Fibroblast of skin of abdomen (primary cell): ENCODE measurements around the gene CD200R1.
"Not testable (repeated sequence)": the region's sequence is repeated elsewhere in the genome, so short reads cannot be mapped to it uniquely, and the experiment has no call there.

ENCODE experiments used
- DNase-seq: peaks from one replicate; pipeline ENCODE4 v3.0.0-alpha.2; 2013

Gene CD200R1

GRCh38 chr3:112974178-112974517 lies 755 bp downstream of the CD200R1 start:
- no peak for DNase-seq

DNA sequence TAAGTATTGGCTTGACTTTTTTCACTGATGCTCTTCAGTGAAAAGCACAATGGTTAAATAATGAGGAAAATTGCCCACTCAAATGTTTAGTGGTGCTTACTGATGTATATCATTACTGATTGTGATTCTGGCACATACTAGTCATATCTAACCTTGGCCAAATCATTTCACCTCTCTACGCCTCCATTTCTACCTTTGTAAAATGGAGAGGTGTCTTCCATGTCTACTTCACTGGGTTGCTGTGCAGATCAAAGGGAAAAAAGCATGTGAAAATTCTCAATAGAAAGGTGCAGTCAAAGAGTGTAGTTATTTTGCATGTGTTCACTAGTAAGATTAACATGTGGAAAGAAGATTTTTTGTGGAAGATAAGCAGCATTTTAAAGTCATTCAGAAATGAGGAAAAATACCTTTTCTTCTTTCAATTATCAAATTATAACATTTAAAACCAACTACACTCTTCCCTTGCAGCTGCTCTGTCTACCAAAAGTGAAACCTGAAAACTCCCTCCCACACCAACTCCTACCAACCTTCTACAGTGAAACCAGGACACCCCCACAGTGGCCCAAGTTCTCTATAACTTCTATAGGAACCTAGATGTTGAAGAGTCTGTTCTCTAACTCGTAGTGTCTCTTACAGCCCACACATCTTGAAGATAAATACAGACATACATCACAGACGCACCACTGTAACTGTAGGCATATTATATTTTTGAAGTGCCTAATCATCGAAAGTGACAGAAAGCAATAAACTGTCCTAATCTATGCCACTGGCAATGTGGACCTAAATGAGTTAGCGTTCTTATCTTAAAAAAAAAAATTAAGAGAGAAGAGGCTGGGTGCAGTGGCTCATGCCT lies 1.4 kb downstream of the CD200R1 start:
- DNase-seq, result no peak

GRCh38 chr3:112972158-112972557 lies 2.7 kb downstream of the CD200R1 start:
- DNase-seq, result no peak

DNA sequence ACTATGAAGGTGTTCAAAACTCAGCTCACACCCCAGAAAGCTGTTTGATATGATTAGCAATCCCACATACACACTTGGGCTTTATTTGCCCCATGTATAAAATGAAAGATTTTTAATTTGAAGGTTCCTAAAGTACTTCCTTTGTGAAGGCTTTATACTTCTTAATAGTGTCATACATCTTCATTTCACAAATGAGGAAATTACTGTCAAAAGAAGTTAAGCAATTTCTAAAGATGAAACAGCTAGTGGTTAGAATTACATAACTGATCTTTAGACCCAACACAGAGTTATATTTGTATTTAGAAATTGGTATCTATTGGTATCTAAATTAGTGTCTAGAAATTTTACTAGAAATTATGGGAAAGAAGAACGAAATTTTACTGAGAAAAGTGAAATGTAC lies 7.1 kb downstream of the CD200R1 start:
- DNase-seq, result no peak

- no peak for DNase-seq
Observed at GRCh38 chr3:112967425-112967824, 7.5 kb downstream of the CD200R1 start.

DNA sequence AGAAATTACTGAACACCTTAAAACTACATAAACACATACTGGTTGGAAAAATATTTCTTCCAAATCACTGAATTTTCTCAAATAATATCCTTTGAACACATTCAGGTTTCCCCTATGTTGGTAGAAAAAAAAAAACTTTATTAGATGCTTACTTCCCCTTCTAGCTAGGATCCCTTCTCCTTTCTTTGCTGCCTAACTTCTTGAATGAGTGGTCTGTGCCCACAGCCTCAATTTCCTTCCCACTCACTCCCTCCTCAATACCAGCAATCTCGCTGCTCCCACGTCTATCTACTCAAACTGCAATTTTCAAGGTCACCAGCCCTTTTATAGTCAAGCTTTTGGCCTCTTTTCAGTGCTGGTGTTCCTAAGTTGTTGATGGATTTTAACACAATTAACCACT lies 8.3 kb downstream of the CD200R1 start:
- no peak for DNase-seq

DNA sequence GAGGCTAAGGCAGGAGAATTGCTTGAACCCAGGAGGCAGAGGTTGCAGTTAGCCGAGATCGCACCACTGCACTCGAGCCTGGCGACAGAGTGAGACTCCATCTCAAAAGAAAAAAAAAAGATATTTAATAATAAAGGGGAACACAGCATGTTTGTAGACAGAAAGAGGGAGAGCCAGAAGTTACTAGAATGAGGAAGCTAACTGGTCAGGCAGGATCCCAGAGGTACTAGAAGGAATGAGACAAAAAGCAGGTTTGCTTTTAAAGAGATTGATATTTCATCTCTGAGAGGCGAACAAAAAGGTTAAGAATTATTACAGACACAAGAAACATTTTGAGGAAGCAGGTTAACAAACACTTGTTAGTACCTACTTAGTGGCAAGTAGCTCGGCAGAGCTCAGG lies 9.2 kb downstream of the CD200R1 start:
- no peak for DNase-seq

- no peak for DNase-seq
Observed at GRCh38 chr3:112963683-112964082, 11.2 kb downstream of the CD200R1 start.

DNA sequence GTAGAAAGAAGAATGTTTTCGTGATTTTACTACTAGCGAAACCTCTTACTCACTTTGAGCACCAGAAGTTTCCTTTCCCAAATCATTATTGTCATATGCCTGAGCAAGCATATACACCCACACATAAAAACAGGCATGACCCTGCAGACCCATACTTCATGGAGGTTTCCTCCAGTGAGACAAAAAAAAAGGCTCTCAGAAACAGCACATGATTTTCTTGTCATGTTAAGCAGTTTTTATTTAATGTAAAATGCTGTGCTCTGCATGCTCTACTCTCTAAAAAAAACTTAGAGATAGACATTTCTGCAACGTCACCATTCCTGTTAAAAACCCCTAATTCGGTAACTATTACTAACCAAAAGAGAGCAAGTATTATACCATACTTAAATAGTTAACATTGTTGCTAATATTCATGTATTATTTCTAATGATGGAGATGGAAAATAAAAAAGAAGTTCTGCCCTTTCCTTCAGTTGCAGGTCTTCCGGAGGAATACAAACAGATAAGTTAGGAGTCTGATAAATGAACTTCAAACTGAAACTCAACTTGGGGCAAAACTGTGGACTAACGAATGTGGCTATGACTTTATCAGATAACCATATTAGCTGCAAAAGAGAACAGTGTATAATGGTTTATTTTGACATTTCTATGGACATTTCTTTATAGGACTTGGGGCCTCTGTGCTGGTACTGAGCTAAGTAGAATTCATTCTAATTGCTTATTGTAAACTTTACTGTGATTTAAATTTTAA lies 15.9 kb downstream of the CD200R1 start:
- DNase-seq, result no peak

- no peak for DNase-seq
Observed at GRCh38 chr3:112956351-112956750, 18.6 kb downstream of the CD200R1 start.

- no peak for DNase-seq
Observed at GRCh38 chr3:112948346-112948838, 26.5 kb downstream of the CD200R1 start.

DNA sequence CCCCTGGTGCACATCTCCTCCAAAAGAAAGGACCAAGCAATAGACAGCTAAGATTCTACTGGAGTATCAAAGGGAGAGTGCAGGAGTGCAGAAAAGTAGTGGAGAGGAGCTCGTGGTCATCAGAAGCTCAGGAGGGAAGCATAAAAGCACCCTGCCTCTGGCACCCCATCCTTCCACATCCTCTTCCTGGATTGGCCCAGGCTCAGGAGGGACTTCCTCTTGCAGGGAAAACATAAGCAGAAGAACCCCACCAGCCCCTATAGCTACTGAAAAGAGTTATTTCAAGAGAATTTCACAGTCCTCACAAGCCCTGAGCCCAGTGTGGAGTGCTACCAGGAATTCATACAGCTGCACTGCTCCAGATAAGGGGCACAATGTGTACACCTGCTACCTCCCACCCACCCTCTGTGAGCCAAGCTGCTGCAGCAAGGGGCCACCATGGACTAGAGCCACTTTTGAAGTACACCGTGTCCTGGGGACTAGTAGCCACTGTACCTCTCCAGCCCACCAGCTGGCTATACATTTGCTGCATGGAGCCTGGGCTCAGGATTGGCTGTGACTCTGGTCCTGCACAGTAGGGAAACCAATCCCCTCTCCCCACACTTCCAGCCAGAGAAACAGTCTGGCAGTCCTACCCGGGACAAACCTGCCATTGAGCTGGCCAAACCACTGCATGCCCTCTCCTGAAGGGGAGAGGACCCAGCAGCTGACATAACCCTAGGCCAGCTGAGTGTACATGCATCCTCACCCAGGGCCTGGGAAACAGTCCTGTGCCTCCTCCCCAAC lies 43.0 kb downstream of the CD200R1 start:
- DNase-seq, result no peak

GRCh38 chr3:112930771-112931170 lies 44.1 kb downstream of the CD200R1 start:
- no peak for DNase-seq

DNA sequence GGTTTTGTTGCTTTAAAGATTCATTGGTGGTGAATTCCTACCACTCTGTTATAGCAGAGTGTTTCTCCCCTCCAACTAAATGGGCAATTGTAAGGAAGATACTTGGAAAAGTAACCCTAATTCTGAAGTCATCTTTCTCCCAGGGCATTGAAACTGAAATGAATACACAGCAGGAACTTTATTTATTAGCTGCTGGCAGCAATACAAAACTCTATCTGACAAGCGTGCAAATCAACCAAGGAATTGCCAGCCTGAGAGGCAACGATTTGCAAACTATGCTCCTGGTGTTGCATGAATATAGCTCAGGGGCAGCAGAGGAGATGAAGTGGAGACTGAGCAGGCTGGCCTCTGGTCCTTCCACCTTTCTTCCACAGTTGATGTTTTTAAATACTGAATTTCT lies 48.9 kb downstream of the CD200R1 start:
- no peak for DNase-seq

GRCh38 chr3:112925560-112925959 lies 49.3 kb downstream of the CD200R1 start:
- no peak for DNase-seq

GRCh38 chr3:112919541-112919940 lies 55.4 kb downstream of the CD200R1 start:
- not testable (repeated sequence) for DNase-seq

DNA sequence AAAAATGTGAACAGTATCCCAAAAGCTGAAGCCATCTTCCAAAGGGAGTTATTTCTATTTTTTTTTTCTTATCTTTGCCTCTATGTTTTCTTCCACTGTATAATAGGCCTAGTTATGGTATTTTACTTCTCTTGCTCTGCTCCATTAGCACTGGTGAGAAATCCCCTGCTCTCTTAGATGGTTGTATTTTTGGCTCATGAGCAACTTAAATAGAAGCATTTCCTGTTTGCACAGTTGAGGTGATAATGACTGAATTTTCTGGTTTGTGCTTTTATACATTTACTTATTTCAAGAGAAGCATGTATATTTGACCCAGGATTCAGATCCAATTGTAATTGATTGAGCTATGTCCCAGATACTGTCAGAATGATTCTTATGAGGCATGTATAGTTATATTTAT lies 66.7 kb downstream of the CD200R1 start:
- DNase-seq, result no peak

- DNase-seq, result no peak
Observed at GRCh38 chr3:112904786-112905185, 70.1 kb downstream of the CD200R1 start.

GRCh38 chr3:112900113-112900512 lies 74.8 kb downstream of the CD200R1 start:
- DNase-seq, result no peak

GRCh38 chr3:112897791-112898190 lies 77.1 kb downstream of the CD200R1 start:
- no peak for DNase-seq

- DNase-seq, result peak; percentile 47
Observed at GRCh38 chr3:112894258-112894657, 80.6 kb downstream of the CD200R1 start.

DNA sequence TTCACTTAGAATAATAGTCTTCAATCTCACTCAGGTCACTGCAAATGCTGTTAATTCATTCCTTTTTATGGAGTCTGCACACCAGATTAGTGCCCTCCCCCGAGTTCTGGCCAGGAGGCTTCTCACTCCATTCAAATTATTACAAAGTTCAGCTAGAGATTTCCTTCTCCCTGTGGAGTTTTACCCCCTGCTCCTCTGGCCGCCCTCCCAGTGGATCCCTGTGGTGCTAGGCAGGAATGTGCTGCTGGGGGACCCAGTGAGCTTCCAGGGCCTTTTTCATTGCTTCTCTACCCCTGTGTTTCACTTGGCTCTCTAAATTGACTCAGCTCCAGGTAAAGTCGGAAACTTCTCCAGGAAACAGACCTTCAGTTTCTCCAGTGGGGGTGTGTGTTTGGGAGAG lies 85.5 kb downstream of the CD200R1 start:
- DNase-seq, result peak; percentile 5
